H1 (cell line): Measurements from ENCODE around the gene PPIP5K1. TPM values are rescaled to one million over a fixed set of nuclear protein-coding genes. Genes with fewer than 3 reads are reported as not detected.
"Not testable (repeated sequence)": the region's sequence is repeated elsewhere in the genome, so short reads cannot be mapped to it uniquely, and the experiment has no call there.

ENCODE experiments used
- CTCF ChIA-PET: fragments of 300-600 bp; sonication (Branson Sonifier 250); formaldehyde crosslinking; loops from one replicate; lab custom pipeline; 2021; ENCODE audit not compliant: partially characterized antibody; lab: Charles Lee
- POLR2A ChIA-PET: fragments of 300-600 bp; sonication (Branson Sonifier 250); formaldehyde crosslinking; loops from one replicate; lab custom pipeline; 2021; ENCODE audit warnings: inconsistent platforms; ENCODE audit not compliant: partially characterized antibody; lab: Charles Lee
- DNase-seq, 2 experiments: peaks; one replicate each; pipeline versions ENCODE4 v3.0.0 to v3.0.0-alpha.2; 2010 to 2022; ENCODE audit warnings: low spot score in 2 of 2, low read depth in 1 of 2, mixed read lengths in 1 of 2
- FAIRE-seq: peaks from 2 replicates; lab custom pipeline; 2011; peaks lifted over from hg19 to GRCh38; lab: Jason Lieb, UNC
- H2AFZ ChIP-seq: 2 replicates; pipeline ENCODE4 v1.8.1; 2012; ENCODE audit warnings: low read length, inconsistent platforms
- H2AK5ac ChIP-seq: 2 replicates; pipeline ENCODE4 v1.6.1; 2013; ENCODE audit warnings: low read depth, low read length
- H2BK120ac ChIP-seq: replicated peaks from 2 replicates; pipeline ENCODE3; 2013; ENCODE audit warnings: low read depth, low read length, inconsistent platforms
- H2BK12ac ChIP-seq: 2 replicates; pipeline ENCODE4 v1.6.1; 2013; ENCODE audit warnings: low read depth, low read length
- H2BK15ac ChIP-seq: 2 replicates; pipeline ENCODE4 v1.6.1; 2013; ENCODE audit warnings: low read length
- H2BK20ac ChIP-seq: 2 replicates; pipeline ENCODE4 v1.6.1; 2013; ENCODE audit warnings: low read length
- H2BK5ac ChIP-seq: 2 replicates; pipeline ENCODE4 v1.6.1; 2013; ENCODE audit warnings: low read depth, low read length
- H3K14ac ChIP-seq: 2 replicates; pipeline ENCODE4 v1.6.1; 2013; ENCODE audit warnings: inconsistent platforms; ENCODE audit not compliant: insufficient read length
- H3K18ac ChIP-seq: 2 replicates; pipeline ENCODE4 v1.6.1; 2013; ENCODE audit warnings: low read length; ENCODE audit errors: extremely low read depth
- H3K23ac ChIP-seq: 2 replicates; pipeline ENCODE4 v1.6.1; 2013; ENCODE audit warnings: inconsistent platforms; ENCODE audit not compliant: insufficient read length
- H3K23me2 ChIP-seq: 2 replicates; pipeline ENCODE4 v1.6.1; 2013; ENCODE audit warnings: low read depth, low read length
- H3K27ac ChIP-seq: 2 replicates; pipeline ENCODE4 v1.6.1; 2011; ENCODE audit warnings: low read depth, low read length, inconsistent platforms
- H3K27me3 ChIP-seq, 4 experiments: replicated peaks in 1 of 4; 1 replicate in 1 of 4; 2 replicates in 3 of 4; pipeline versions ENCODE4 v1.6.1 to v1.8.1; 2011 to 2013; ENCODE audit warnings: low read length in 3 of 4, mild to moderate bottlenecking in 3 of 4, inconsistent platforms in 2 of 4, mixed read lengths in 2 of 4, moderate library complexity in 1 of 4; ENCODE audit not compliant: control insufficient read depth in 3 of 4, insufficient read depth in 3 of 4; ENCODE audit errors: extremely low read depth in 1 of 4
- H3K36me3 ChIP-seq, 4 experiments: 2 replicates each; pipeline versions ENCODE4 v1.6.1 to v1.8.1; 2011 to 2013; ENCODE audit warnings: mild to moderate bottlenecking in 4 of 4, low read length in 3 of 4, moderate library complexity in 2 of 4, control low read depth in 1 of 4, inconsistent platforms in 1 of 4; ENCODE audit not compliant: insufficient read depth in 4 of 4, control insufficient read depth in 2 of 4
- H3K4ac ChIP-seq: replicated peaks from 2 replicates; pipeline ENCODE3; 2013; ENCODE audit warnings: low read length, low read depth, mixed read lengths, inconsistent platforms; ENCODE audit not compliant: insufficient read length
- H3K4me1 ChIP-seq, 4 experiments: replicated peaks in 1 of 4; 1 replicate in 1 of 4; 2 replicates in 3 of 4; pipeline versions ENCODE4 v1.6.1 to v1.8.1; 2011 to 2013; ENCODE audit warnings: low read length in 3 of 4, inconsistent platforms in 2 of 4, mixed read lengths in 1 of 4; ENCODE audit not compliant: insufficient read depth in 4 of 4, control insufficient read depth in 3 of 4
- H3K4me2 ChIP-seq, 2 experiments: 2 replicates each; pipeline versions ENCODE4 v1.6.1 to v1.8.1; 2011 to 2013; ENCODE audit warnings: low read depth in 2 of 2, low read length in 2 of 2, control low read depth in 1 of 2, inconsistent platforms in 1 of 2, mild to moderate bottlenecking in 1 of 2; ENCODE audit not compliant: insufficient read depth in 1 of 2
- H3K4me3 ChIP-seq, 4 experiments: fragments of 200-600, 300-600 bp in 1 of 4; sonication (generic), shearing (Covaris generic), sonication (Bioruptor Twin) in 1 of 4; 2 replicates each; pipeline versions ENCODE4 v1.5.1 to v1.8.1; 2011 to 2016; ENCODE audit warnings: low read length in 4 of 4, low read depth in 3 of 4, control low read depth in 2 of 4, inconsistent platforms in 2 of 4, mild to moderate bottlenecking in 2 of 4, mixed read lengths in 1 of 4, moderate library complexity in 1 of 4; ENCODE audit not compliant: insufficient read depth in 2 of 4; ENCODE audit errors: extremely low read depth in 1 of 4
- H3K56ac ChIP-seq: replicated peaks from 2 replicates; pipeline ENCODE3; 2013; ENCODE audit warnings: low read depth, mild to moderate bottlenecking, mixed read lengths, low read length, inconsistent platforms; ENCODE audit not compliant: insufficient read length
- H3K79me1 ChIP-seq: 2 replicates; pipeline ENCODE4 v1.6.1; 2013; ENCODE audit warnings: low read depth, low read length, control low read depth
- H3K79me2 ChIP-seq, 2 experiments: 2 replicates each; pipeline versions ENCODE4 v1.6.1 to v1.8.1; 2012 to 2013; ENCODE audit warnings: low read length in 2 of 2, mild to moderate bottlenecking in 2 of 2, inconsistent platforms in 1 of 2; ENCODE audit not compliant: insufficient read depth in 2 of 2, control insufficient read depth in 1 of 2
- H3K9ac ChIP-seq, 4 experiments: replicated peaks in 1 of 4; 1 replicate in 1 of 4; 2 replicates in 3 of 4; pipeline versions ENCODE4 v1.6.1 to v1.8.1; 2011 to 2013; ENCODE audit warnings: low read depth in 3 of 4, low read length in 3 of 4, control low read depth in 2 of 4, mild to moderate bottlenecking in 2 of 4, moderate library complexity in 2 of 4, inconsistent platforms in 1 of 4; ENCODE audit errors: extremely low read depth in 1 of 4
- H3K9me3 ChIP-seq, 2 experiments: 2 replicates each; pipeline versions ENCODE4 v1.6.1 to v1.8.1; 2012 to 2013; ENCODE audit warnings: mild to moderate bottlenecking in 2 of 2, moderate library complexity in 2 of 2, control low read depth in 1 of 2, inconsistent platforms in 1 of 2, low read depth in 1 of 2, low read length in 1 of 2, mixed read lengths in 1 of 2; ENCODE audit not compliant: insufficient read depth in 2 of 2
- H4K20me1 ChIP-seq, 2 experiments: replicated peaks in 1 of 2; 2 replicates each; pipeline versions ENCODE3 to v1.8.1; 2011 to 2013; ENCODE audit warnings: inconsistent platforms in 2 of 2, low read length in 2 of 2, mild to moderate bottlenecking in 1 of 2; ENCODE audit not compliant: insufficient read depth in 2 of 2, control insufficient read depth in 1 of 2
- H4K5ac ChIP-seq: 2 replicates; pipeline ENCODE4 v1.6.1; 2013; ENCODE audit warnings: low read length, low read depth, mixed read lengths, inconsistent platforms; ENCODE audit not compliant: insufficient read length
- H4K8ac ChIP-seq: 2 replicates; pipeline ENCODE4 v1.8.0; 2013; ENCODE audit warnings: mild to moderate bottlenecking, moderate library complexity, low read length, inconsistent platforms; ENCODE audit not compliant: insufficient read depth; ENCODE audit errors: extremely low read depth
- H4K91ac ChIP-seq: replicated peaks from 2 replicates; pipeline ENCODE3; 2013; ENCODE audit warnings: low read length, mixed read lengths, inconsistent platforms; ENCODE audit not compliant: insufficient read length
- ASH2L ChIP-seq: fragments of 200-600, 300-600 bp; sonication (generic); IDR thresholded peaks from one replicate; pipeline ENCODE4 v1.7.1; 2017; ENCODE audit warnings: low read length
- EP300 ChIP-seq, 2 experiments: IDR thresholded peaks; 1 replicate in 1 of 2; 2 replicates in 1 of 2; pipeline ENCODE4 v1.6.1; 2011 to 2012; ENCODE audit warnings: low read depth in 2 of 2, low read length in 2 of 2, mild to moderate bottlenecking in 2 of 2, borderline replicate concordance in 1 of 2, inconsistent platforms in 1 of 2, moderate library complexity in 1 of 2
- HDAC2 ChIP-seq, 2 experiments: fragments of 300-600 bp in 1 of 2; sonication (generic) in 1 of 2; IDR thresholded peaks; 2 replicates each; pipeline ENCODE4 v1.6.1; 2011 to 2012; ENCODE audit warnings: low read depth in 2 of 2, low read length in 2 of 2, mild to moderate bottlenecking in 2 of 2, moderate library complexity in 2 of 2, borderline replicate concordance in 1 of 2, inconsistent platforms in 1 of 2
- KDM5A ChIP-seq: fragments of 200-600 bp; IDR thresholded peaks from 2 replicates; pipeline ENCODE4 v1.7.1; 2012; ENCODE audit warnings: mild to moderate bottlenecking, low read length, inconsistent platforms, mixed read lengths
- RNF2 ChIP-seq: fragments of 200-900, 300-1000 bp; sonication (generic); IDR thresholded peaks from 2 replicates; pipeline ENCODE4 v1.7.1; 2016; ENCODE audit warnings: borderline replicate concordance, low read depth, mild to moderate bottlenecking, antibody characterized with exemption, low read length; ENCODE audit not compliant: poor library complexity, severe bottlenecking; ENCODE audit errors: missing control alignments
- RXRA ChIP-seq: IDR thresholded peaks from 2 replicates; pipeline ENCODE4 v1.6.1; 2011; ENCODE audit warnings: low read depth, mild to moderate bottlenecking, low read length, moderate library complexity; ENCODE audit not compliant: insufficient read depth
- SP2 ChIP-seq: IDR thresholded peaks from 2 replicates; pipeline ENCODE4 v1.6.1; 2012; ENCODE audit warnings: mild to moderate bottlenecking, low read length, inconsistent platforms
- TBP ChIP-seq: IDR thresholded peaks from 2 replicates; pipeline ENCODE4 v1.6.1; 2011; ENCODE audit warnings: low read depth, low read length, improper control_type of control experiment
- WGBS, 2 experiments: shearing (Covaris generic) in 1 of 2; methylation state at CpG; one replicate each; pipeline versions ENCODE4 v1.1.6 to v1.1.7; 2013 to 2015; ENCODE audit warnings: low lambda C conversion rate in 2 of 2, mixed read lengths in 2 of 2, inconsistent platforms in 1 of 2, low coverage in 1 of 2, missing lambda C conversion rate in 1 of 2; ENCODE audit not compliant: insufficient replicate concordance in 2 of 2, insufficient coverage in 1 of 2, insufficient read length in 1 of 2; ENCODE audit errors: extremely low coverage in 1 of 2, missing lambda C conversion rate in 1 of 2; 5-methylcytosine and 5-hydroxymethylcytosine counted together
- polyA plus RNA-seq, 7 experiments: library from polyadenylated mRNA; depleted of rRNA in 3 of 7; stranded (reverse) in 5 of 7; unstranded in 2 of 7; fragments of >200 nt in 5 of 7; fragments of 200-250 nt in 2 of 7; gene quantifications; 1 replicate in 5 of 7; 2 replicates in 1 of 7; 4 replicates in 1 of 7; pipeline versions ENCODE4 v1.2.1 to v1.2.3, GENCODE V29; 2011 to 2013; ENCODE audit warnings: missing spikeins in 2 of 7, mixed read lengths in 2 of 7
- total RNA-seq: library from RNA; stranded (reverse); fragmentation: NEBNext Ultra II Directional; extraction: Animal tissue kit (Norgen Biotek cat#: 25700); gene quantifications from 2 replicates; pipeline ENCODE4 v1.2.1, GENCODE V29; 2021

Gene PPIP5K1
- total and polyA plus RNA-seq, 2 of the 8 experiments (the other 6 are each of a cell fraction or from before 2014, with no cell fraction given) = 18.8 to 22.7 TPM

GRCh38 chr15:43534897-43535296 is 55.1 kb downstream of the PPIP5K1 start (continued):
- TF ChIP-seq RNF2 (no peak), KDM5A (no peak), EP300 (IDR thresholded peaks at IDR 0.05; ENCODE audit: borderline replicate concordance in 1 of 2, low read depth in 2 of 2, low read length in 2 of 2) (no peak), SP2 (no peak), ASH2L (no peak), TBP (no peak), HDAC2 (IDR thresholded peaks at IDR 0.05; ENCODE audit: borderline replicate concordance in 1 of 2, low read depth in 2 of 2, low read length in 2 of 2) (no peak), RXRA (no peak)

GRCh38 chr15:43532826-43533225 is 57.2 kb downstream of the PPIP5K1 start:
- not testable (repeated sequence) for H3K27me3 ChIP-seq, H4K8ac ChIP-seq, H4K5ac ChIP-seq, H3K18ac ChIP-seq, H2BK5ac ChIP-seq, H3K56ac ChIP-seq, H3K23ac ChIP-seq, H4K91ac ChIP-seq, H4K20me1 ChIP-seq, H2BK120ac ChIP-seq, H3K4ac ChIP-seq, DNase-seq, H2AK5ac ChIP-seq, H3K9ac ChIP-seq, H2BK20ac ChIP-seq, H3K9me3 ChIP-seq, H2BK12ac ChIP-seq, H2AFZ ChIP-seq, H3K4me2 ChIP-seq, H3K36me3 ChIP-seq, H3K4me3 ChIP-seq, H3K79me1 ChIP-seq, FAIRE-seq, H2BK15ac ChIP-seq, H3K27ac ChIP-seq, H3K79me2 ChIP-seq, H3K23me2 ChIP-seq, H3K14ac ChIP-seq
- peaks cover 0 to 12% (median 2%) of the 10 kb centered on the region in 4 experiments; a peak in 4 of 7 replicates for H3K4me1 ChIP-seq
- WGBS, 2 experiments = 89% methylated on average over 5 of the region's 5 CpGs; no CpG with 5 or more reads in 1 of the 2 experiments
- ChIA-PET CTCF (interaction anchor here (4.5 kb wide), 1 partner anchor 19 kb away, joined by 24 read pairs; no protein-coding TSS in a partner anchor), POLR2A (interaction anchor here (0.7 kb wide), 1 partner anchor 262 kb away, joined by 3 read pairs; no protein-coding TSS in a partner anchor)
